ENCODE results near the gene MRTFB.

DNA sequence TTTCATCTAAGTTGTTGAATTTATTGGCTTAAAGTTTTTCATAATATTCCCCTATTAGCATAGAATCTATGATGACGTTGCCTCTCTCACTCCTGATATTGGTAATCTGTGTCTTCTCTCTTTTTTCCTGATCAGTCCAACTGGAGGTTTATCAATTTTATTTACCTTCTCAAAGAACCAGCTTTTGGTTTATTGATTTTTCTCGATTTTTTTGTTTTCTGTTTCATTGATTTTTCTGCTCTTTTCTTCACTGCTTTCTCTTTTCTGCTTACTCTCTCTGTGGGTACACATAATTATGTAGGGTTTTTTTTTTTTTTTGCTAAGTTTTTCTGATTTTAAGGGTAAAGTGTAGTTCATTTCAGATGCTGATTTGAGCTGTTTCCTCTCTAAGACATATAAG, 29.7 kb downstream of the MRTFB start:
- TF ChIP-seq POLR2A (IDR thresholded peaks at IDR 0.05; ENCODE audit: extremely low read depth, insufficient read length) = no peak
- TF ChIP-seq, protein P1, sequence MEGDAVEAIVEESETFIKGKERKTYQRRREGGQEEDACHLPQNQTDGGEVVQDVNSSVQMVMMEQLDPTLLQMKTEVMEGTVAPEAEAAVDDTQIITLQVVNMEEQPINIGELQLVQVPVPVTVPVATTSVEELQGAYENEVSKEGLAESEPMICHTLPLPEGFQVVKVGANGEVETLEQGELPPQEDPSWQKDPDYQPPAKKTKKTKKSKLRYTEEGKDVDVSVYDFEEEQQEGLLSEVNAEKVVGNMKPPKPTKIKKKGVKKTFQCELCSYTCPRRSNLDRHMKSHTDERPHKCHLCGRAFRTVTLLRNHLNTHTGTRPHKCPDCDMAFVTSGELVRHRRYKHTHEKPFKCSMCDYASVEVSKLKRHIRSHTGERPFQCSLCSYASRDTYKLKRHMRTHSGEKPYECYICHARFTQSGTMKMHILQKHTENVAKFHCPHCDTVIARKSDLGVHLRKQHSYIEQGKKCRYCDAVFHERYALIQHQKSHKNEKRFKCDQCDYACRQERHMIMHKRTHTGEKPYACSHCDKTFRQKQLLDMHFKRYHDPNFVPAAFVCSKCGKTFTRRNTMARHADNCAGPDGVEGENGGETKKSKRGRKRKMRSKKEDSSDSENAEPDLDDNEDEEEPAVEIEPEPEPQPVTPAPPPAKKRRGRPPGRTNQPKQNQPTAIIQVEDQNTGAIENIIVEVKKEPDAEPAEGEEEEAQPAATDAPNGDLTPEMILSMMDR (IDR thresholded peaks at IDR 0.05; ENCODE audit: low read depth, low read length) = no peak
- TF ChIP-seq, protein P2, sequence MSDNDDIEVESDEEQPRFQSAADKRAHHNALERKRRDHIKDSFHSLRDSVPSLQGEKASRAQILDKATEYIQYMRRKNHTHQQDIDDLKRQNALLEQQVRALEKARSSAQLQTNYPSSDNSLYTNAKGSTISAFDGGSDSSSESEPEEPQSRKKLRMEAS (IDR thresholded peaks at IDR 0.05; ENCODE audit: low read depth, low read length) = no peak
- no peak for TF ChIP-seq MYC (IDR thresholded peaks at IDR 0.05; ENCODE audit: low read depth, low read length)

Data from NB4 (cell line).